GM12878 (cell line): ENCODE measurements around the gene ELOA. TPM values are rescaled to one million over a fixed set of nuclear protein-coding genes. Genes with fewer than 3 reads are reported as not detected.

Experiments used
- ATF7 ChIP-seq: fragments of 450-650 bp; IDR thresholded peaks from 2 replicates; pipeline ENCODE4 v1.6.1; 2016; ENCODE audit warnings: low read depth, mild to moderate bottlenecking
- BHLHE40 ChIP-seq, 2 experiments: fragments of 450-650 bp in 1 of 2; IDR thresholded peaks; 2 replicates each; pipeline ENCODE4 v1.6.1; 2011 to 2017; ENCODE audit warnings: low read depth in 2 of 2, borderline replicate concordance in 1 of 2, improper control_type of control experiment in 1 of 2, low read length in 1 of 2, mild to moderate bottlenecking in 1 of 2
- CHD1 ChIP-seq: IDR thresholded peaks from 2 replicates; pipeline ENCODE4 v1.6.1; 2012; ENCODE audit warnings: low read depth, low read length, improper control_type of control experiment
- EGR1 ChIP-seq, 2 experiments: IDR thresholded peaks; 1 replicate in 1 of 2; 2 replicates in 1 of 2; pipeline ENCODE4 v1.6.1; 2011 to 2012; ENCODE audit warnings: low read depth in 2 of 2, low read length in 2 of 2, borderline replicate concordance in 1 of 2, mild to moderate bottlenecking in 1 of 2, moderate library complexity in 1 of 2
- HDAC2 ChIP-seq: fragments of 200-600 bp; sonication (generic); IDR thresholded peaks from 2 replicates; pipeline ENCODE4 v1.6.1; 2017
- IKZF2 ChIP-seq, 2 experiments: fragments of 450-650 bp; IDR thresholded peaks; 2 replicates each; pipeline ENCODE4 v1.6.1; 2017; ENCODE audit warnings: mild to moderate bottlenecking in 2 of 2, moderate library complexity in 2 of 2
- MEF2A ChIP-seq: IDR thresholded peaks from 2 replicates; pipeline ENCODE4 v1.6.1; 2011; ENCODE audit warnings: low read depth, mild to moderate bottlenecking, low read length, moderate library complexity; ENCODE audit not compliant: insufficient read depth
- MYB ChIP-seq: fragments of 150-350 bp; IDR thresholded peaks from 2 replicates; pipeline ENCODE4 v1.6.1; 2014; ENCODE audit warnings: mild to moderate bottlenecking, low read depth, low read length, borderline replicate concordance
- NR2C1 ChIP-seq: fragments of 450-650 bp; IDR thresholded peaks from 2 replicates; pipeline ENCODE4 v1.6.1; 2017; ENCODE audit warnings: antibody characterized with exemption, mild to moderate bottlenecking, moderate library complexity
- RCOR1 ChIP-seq: conservative IDR thresholded peaks from 2 replicates; pipeline ENCODE4 v1.6.1; 2012; ENCODE audit warnings: low read depth, low read length, improper control_type of control experiment
- RUNX3 ChIP-seq: IDR thresholded peaks from 2 replicates; pipeline ENCODE4 v1.6.1; 2012; ENCODE audit warnings: low read length, inconsistent platforms
- SMAD5 ChIP-seq: IDR thresholded peaks from 2 replicates; pipeline ENCODE4 v1.6.1; 2016; ENCODE audit warnings: antibody characterized with exemption, low read depth
- SREBF1 ChIP-seq: IDR thresholded peaks from 2 replicates; pipeline ENCODE4 v1.6.1; 2012; ENCODE audit warnings: mild to moderate bottlenecking, low read length
- SUZ12 ChIP-seq: fragments of 200-600 bp; sonication (generic); IDR thresholded peaks from one replicate; pipeline ENCODE4 v1.6.1; 2018; ENCODE audit warnings: antibody characterized with exemption, mild to moderate bottlenecking; ENCODE audit not compliant: unreplicated experiment
- ZBTB40 ChIP-seq: fragments of 450-650 bp; IDR thresholded peaks from 2 replicates; pipeline ENCODE4 v1.6.1; 2016; ENCODE audit warnings: mild to moderate bottlenecking, moderate library complexity, borderline replicate concordance
- ZNF384 ChIP-seq: IDR thresholded peaks from 2 replicates; pipeline ENCODE4 v1.6.1; 2012; ENCODE audit warnings: low read depth, mild to moderate bottlenecking, low read length, improper control_type of control experiment, borderline replicate concordance
- polyA plus RNA-seq, 11 experiments: library from polyadenylated mRNA; depleted of rRNA in 4 of 11; unstranded in 6 of 11; stranded (reverse) in 5 of 11; fragments of >200 nt; fragmentation: Nextera tagmentation in 4 of 11; fragmentation: Illumina TruSeq in 1 of 11; extraction: Ambion mirVana in 4 of 11; extraction: Trizol in 1 of 11; gene quantifications; 1 replicate in 1 of 11; 2 replicates in 10 of 11; pipeline versions ENCODE4 v1.2.1 to v1.2.3, GENCODE V29; 2011 to 2016; ENCODE audit warnings: inconsistent platforms in 2 of 11, missing spikeins in 2 of 11, low read depth in 1 of 11
- total RNA-seq, 4 experiments: library from RNA; depleted of rRNA in 3 of 4; stranded (reverse); fragments of >200 nt in 3 of 4; fragmentation: Illumina TruSeq in 1 of 4; extraction: Trizol in 1 of 4; gene quantifications; 2 replicates each; pipeline versions ENCODE4 v1.2.1 to v1.2.3, GENCODE V29; 2013 to 2021
- TF ChIP-seq, protein P1 (sequence below): IDR thresholded peaks from 2 replicates; pipeline ENCODE4 v1.6.1; 2012; ENCODE audit warnings: low read depth, low read length, improper control_type of control experiment
- TF ChIP-seq, protein P2 (sequence below): fragments of 450-650 bp; IDR thresholded peaks from 2 replicates; pipeline ENCODE4 v1.6.1; 2014; ENCODE audit warnings: mild to moderate bottlenecking
- TF ChIP-seq, protein P3 (sequence below): IDR thresholded peaks from 2 replicates; pipeline ENCODE4 v1.6.1; 2012; ENCODE audit warnings: mild to moderate bottlenecking, low read depth, low read length

Gene ELOA
- total and polyA plus RNA-seq, 10 of the 15 experiments (the other 5 are each of a cell fraction or from before 2014, with no cell fraction given), result 20.1 to 63.6 (median 39.8) TPM

- no peak for TF ChIP-seq SUZ12
- TF ChIP-seq BHLHE40 (IDR thresholded peaks at IDR 0.05; ENCODE audit: borderline replicate concordance in 1 of 2, low read depth in 2 of 2, low read length in 1 of 2), result peak; percentile 26 to 39; a peak in 2 of 4 replicates
- no peak for TF ChIP-seq MYB
- TF ChIP-seq IKZF2 (IDR thresholded peaks at IDR 0.05), result peak; percentile 88 to 91
- TF ChIP-seq HDAC2, result no peak
- no peak for TF ChIP-seq EGR1 (IDR thresholded peaks at IDR 0.05; ENCODE audit: borderline replicate concordance in 1 of 2, low read depth in 2 of 2, low read length in 2 of 2)
- TF ChIP-seq SMAD5, result peak; percentile 66; the same call in 1 of the 2 replicates
- TF ChIP-seq, protein P1, sequence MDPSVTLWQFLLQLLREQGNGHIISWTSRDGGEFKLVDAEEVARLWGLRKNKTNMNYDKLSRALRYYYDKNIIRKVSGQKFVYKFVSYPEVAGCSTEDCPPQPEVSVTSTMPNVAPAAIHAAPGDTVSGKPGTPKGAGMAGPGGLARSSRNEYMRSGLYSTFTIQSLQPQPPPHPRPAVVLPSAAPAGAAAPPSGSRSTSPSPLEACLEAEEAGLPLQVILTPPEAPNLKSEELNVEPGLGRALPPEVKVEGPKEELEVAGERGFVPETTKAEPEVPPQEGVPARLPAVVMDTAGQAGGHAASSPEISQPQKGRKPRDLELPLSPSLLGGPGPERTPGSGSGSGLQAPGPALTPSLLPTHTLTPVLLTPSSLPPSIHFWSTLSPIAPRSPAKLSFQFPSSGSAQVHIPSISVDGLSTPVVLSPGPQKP, result no peak
- peak; percentile 85; the same call in 1 of the 2 replicates for TF ChIP-seq CHD1
- no peak for TF ChIP-seq SREBF1
- TF ChIP-seq ATF7, result peak; percentile 67
- peak; percentile 87 for TF ChIP-seq ZNF384
- TF ChIP-seq, protein P2, sequence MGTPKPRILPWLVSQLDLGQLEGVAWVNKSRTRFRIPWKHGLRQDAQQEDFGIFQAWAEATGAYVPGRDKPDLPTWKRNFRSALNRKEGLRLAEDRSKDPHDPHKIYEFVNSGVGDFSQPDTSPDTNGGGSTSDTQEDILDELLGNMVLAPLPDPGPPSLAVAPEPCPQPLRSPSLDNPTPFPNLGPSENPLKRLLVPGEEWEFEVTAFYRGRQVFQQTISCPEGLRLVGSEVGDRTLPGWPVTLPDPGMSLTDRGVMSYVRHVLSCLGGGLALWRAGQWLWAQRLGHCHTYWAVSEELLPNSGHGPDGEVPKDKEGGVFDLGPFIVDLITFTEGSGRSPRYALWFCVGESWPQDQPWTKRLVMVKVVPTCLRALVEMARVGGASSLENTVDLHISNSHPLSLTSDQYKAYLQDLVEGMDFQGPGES, result no peak
- TF ChIP-seq RCOR1, result no peak
- peak; percentile 73 for TF ChIP-seq RUNX3
- TF ChIP-seq NR2C1, result no peak
- TF ChIP-seq ZBTB40, result no peak
- TF ChIP-seq MEF2A, result peak; percentile 87
- TF ChIP-seq, protein P3, sequence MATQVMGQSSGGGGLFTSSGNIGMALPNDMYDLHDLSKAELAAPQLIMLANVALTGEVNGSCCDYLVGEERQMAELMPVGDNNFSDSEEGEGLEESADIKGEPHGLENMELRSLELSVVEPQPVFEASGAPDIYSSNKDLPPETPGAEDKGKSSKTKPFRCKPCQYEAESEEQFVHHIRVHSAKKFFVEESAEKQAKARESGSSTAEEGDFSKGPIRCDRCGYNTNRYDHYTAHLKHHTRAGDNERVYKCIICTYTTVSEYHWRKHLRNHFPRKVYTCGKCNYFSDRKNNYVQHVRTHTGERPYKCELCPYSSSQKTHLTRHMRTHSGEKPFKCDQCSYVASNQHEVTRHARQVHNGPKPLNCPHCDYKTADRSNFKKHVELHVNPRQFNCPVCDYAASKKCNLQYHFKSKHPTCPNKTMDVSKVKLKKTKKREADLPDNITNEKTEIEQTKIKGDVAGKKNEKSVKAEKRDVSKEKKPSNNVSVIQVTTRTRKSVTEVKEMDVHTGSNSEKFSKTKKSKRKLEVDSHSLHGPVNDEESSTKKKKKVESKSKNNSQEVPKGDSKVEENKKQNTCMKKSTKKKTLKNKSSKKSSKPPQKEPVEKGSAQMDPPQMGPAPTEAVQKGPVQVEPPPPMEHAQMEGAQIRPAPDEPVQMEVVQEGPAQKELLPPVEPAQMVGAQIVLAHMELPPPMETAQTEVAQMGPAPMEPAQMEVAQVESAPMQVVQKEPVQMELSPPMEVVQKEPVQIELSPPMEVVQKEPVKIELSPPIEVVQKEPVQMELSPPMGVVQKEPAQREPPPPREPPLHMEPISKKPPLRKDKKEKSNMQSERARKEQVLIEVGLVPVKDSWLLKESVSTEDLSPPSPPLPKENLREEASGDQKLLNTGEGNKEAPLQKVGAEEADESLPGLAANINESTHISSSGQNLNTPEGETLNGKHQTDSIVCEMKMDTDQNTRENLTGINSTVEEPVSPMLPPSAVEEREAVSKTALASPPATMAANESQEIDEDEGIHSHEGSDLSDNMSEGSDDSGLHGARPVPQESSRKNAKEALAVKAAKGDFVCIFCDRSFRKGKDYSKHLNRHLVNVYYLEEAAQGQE, result no peak
Measured at GRCh38 chr1:23720256-23720995, 22.8 kb upstream of the ELOA start (continued).
